DMS53 treated with DMSO at 0.1 percent for 48 hours (cell line): ENCODE measurements around the gene RAMP3.
"Not testable (repeated sequence)": the region's sequence is repeated elsewhere in the genome, so short reads cannot be mapped to it uniquely, and the experiment has no call there.

Experiments used
- DNase-seq: peaks from one replicate; lab custom pipeline; 2025; ENCODE audit not compliant: unreplicated experiment; lab: John Stamatoyannopoulos, UW

Gene RAMP3

DNA sequence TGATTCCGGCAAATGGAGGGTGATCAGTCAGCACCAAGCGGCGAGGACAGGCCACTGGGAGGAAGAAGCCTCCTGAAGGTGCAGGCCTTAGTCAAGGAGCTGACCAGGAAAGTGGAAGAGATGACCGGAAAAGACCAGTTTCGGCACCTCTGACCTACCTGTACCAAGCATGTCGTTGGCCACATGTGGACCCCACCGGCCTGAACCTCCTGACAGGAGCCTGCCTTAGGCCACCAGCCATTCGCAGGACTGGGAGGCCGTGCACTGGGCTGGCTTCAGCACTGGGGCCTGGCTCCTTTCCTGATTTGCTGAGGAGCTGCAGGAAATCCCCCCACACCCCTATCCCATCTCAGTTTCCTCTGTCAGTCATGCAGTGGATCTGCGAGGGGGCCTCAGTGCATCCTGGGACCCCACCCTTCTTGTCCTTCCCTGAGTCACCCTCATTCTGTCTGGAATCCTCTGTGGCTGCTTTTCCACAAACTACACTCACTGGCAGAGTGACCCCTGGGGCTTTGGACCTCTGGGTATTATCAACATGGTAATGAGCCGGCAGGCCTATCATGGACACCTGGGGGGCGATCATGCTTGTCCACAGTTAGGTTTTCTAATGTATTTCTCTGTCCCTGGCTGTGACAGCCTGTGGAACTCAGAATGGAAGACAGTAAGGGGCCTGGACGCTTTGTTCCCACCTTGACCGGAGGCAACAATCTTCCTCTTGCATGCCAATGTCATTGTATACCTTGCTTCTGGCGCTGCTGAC lies 33.0 kb downstream of the RAMP3 start:
- no peak for DNase-seq

DNA sequence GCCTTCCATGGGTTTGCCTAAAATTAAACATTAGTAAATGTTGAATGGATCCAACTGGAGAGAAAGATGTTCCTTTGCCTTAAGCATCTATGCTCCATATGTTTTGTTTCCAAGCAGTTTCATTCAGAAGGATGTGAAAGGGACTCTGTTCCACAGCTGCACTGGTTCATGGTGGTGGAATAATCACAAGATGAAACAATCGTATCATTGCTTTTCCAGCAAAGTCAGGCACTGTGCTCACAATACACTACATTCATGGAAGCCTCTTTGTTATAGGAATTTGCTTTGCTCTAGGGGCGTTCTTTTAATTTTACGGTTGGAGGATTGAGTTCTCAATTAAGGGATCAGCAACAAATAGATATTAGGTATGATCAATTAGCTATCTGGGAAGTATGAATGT lies 33.8 kb downstream of the RAMP3 start:
- no peak for DNase-seq

DNA sequence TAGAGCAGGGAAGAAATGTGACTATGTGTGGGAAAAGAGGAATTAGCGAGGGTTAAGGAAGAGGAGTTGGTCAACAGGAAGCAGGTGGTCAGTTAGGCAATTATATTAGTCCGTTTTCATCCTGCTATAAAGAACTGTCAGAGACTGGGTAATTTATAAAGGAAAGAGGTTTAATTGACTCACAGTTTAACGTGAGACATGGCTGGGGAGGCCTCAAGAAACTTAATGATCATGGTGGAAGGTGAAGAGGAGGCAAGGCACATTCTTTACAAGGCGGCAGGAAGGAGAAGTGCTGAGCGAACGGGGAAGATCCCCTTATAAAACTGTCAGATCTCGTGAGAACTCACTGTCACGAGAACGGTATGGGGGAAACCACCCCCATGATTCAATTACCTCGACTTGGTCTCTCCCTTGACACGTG lies 35.0 kb downstream of the RAMP3 start:
- no peak for DNase-seq

DNA sequence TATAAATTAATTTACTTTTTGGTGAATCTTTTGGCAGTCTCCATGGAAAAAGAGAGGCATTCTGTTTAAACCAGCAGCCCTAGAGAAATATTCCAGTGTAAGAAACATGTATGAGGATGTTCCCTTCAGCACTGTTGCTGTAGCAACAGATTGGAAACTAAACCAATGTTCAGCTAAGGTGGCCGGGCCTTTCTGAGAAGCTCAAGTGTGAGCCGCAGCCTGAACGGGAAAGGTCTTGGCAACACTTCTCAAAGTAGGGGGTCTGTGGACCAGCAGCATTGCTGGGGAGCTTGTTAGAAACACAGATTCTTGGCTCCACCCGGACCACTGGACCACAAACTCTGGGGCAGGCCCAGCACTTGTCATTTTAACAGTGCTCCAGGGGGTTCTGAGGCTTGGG lies 36.2 kb downstream of the RAMP3 start:
- DNase-seq = no peak

DNA sequence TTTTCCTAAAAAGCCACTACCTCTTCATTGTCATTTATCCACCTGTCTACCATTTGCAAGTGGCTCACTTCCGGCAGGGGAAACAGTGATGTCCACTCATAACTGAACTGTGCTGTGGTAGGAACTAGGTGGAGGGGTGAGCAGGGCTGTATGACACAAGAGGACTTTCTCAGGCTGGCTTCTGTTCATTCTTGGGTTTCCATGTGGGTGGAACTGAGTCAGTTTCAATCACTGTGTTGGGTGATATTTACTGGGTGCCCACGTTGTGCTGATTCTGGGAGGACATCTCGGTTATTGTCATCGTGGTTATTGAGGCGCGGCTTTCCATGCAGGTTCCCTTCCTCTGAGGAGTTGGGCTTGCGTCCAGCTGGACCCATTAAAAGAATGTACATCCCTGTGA lies 38.8 kb downstream of the RAMP3 start:
- no peak for DNase-seq

DNA sequence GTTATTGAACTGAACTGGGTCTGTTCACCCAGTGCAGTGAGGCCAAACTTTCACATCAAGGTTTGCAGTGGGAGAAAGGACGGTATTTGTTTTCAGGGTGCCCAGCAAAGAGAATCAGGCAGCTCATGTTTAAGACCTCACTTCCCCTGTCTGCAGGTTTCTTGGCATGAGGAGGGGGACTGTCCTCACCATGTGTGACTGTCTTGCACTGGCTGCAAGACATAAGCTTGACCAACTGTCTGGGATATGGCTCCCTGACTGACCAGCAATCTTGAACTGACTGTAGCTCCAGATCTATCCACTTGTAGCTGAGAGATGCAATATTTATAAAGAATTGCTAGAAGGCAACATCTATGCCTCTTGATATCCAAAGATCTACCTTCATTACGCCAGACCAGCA lies 39.9 kb downstream of the RAMP3 start:
- DNase-seq = no peak

DNA sequence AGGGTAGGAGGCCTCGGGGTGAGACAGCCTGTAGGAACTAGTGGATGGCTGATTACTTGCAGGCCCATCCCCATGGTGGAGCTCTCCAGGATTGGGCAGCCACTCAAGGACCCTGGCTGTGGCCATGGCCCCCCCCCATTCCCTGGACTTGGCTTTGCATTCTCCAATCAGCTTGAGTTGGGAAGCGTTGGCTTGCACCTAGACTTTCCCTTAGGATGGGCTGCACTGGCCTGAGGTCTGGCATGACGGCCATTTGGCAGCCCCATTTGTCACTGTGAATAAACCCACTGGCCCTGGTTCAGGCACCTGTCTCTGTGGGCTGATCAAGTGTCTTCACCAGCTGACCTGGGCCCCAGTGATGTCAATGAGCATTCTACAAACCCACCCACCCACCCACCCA lies 41.4 kb downstream of the RAMP3 start:
- DNase-seq = no peak

DNA sequence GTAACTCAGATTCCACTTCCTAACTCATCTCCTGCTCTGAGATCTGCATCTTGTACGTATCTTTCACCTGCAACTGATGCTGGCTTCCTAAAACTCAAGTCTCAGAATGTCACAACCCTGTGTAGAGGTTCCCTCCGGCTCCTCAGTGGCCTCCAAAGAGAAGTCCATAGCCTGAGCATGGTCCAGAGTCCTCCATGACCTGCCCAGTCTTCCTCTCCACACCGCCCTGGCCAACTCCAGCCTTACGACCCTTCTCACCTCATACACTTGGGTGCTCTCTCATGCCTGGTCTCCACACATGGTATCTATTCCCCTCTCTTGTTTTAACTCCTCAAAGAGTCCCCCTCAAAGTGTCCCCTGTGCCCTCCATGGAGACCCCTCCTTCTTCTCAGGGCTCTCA lies 41.9 kb downstream of the RAMP3 start:
- DNase-seq = no peak

DNA sequence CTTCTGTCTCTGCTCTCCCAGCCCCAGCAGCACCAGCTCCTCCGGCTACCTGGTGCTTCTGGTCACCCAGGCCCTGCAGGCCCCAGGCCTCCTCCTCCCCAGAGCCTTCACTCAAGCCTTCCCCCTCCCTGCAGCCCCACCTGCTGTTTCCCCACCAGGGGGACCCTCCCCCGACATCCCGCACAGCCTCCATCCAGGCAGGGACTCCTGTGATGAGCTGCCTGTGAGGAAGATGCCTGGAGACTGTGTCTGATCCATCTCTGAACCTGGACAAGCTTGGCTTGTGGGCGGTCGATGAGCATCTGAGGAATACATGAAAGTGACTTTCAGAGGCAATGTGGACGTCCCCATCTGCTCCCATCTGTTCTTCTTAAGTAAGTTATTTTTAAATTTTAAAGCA lies 45.0 kb downstream of the RAMP3 start:
- no peak for DNase-seq

DNA sequence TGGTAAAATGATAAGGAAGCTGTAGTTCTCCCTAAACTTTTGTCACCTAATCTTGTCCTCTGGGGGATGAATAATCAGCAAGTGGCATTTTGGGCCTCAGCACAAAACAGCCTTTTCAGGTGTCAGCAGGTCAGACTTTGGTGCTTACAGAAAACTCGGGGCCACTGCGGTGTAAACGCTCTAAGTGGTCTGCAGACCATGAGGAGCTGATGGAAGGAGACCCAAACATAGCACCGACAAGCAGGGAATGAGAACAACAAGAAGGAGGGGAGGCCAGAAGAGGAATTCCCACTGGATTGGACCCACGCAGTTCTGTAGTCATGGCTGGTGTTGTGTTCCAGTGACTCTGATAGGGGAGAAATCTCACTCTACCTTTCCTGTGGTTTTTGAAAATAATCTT lies 45.4 kb downstream of the RAMP3 start:
- DNase-seq = no peak

DNA sequence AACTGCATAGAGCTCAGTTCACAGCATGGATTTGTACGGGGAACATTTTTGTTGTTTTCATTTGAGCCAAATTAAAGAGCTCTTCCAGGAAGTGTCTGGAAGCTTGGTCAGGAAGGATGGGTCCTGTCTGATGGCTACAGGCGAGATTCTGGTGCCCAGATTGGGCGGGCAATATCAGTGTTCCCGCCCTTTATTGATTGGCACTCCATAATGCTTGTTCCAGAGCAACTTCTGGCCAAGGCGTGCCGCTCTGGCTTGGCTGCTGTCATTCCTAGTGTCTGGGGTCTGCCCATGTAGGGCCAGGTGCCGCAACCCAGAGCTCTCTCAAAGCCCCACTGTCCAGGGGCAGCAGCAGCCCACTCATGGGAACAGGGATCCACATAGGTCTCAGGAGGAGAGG lies 45.9 kb downstream of the RAMP3 start:
- no peak for DNase-seq

DNA sequence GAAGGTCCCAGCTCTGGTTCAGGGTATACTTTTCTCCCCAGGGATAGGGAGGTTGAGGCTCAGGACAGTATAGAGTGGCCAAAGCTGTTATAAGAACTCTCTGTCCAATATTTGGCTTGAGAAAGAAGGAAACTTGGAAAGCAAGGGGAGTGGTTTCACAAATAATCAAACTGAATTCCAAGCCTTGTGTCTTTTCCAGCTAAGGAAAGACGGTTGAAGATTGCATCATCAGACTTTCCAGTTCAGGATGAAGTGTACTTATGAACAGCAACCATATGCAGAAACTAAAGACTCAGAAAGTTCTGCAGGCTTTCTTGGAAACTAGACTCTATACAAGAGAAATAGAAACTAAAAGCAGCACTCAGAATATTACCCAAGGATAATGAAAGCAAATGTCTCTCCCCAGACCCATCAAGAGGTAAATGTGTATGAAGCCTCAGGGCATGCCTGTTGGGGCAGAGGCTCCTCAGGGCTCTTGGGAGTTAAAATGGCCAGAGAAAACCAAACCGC lies 46.4 kb downstream of the RAMP3 start:
- DNase-seq = no peak

DNA sequence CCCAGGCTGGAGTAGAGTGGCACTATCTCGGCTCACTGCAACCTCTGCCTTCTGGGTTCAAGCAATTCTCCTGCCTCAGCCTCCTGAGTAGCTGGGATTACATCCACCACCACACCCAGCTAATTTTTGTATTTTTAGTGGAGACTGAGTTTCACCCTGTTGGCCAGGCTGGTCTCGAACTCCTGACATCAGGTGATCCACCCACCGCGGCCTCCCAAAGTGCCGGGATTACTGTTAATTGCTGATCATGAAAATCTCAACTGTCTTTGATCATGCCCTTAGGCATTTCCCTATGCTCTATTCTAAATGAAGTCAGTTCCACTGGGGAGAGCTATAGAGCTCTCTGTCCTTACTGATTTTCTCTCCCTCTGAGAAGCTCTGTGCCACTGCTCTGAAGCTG lies 48.7 kb downstream of the RAMP3 start:
- not testable (repeated sequence) for DNase-seq

DNA sequence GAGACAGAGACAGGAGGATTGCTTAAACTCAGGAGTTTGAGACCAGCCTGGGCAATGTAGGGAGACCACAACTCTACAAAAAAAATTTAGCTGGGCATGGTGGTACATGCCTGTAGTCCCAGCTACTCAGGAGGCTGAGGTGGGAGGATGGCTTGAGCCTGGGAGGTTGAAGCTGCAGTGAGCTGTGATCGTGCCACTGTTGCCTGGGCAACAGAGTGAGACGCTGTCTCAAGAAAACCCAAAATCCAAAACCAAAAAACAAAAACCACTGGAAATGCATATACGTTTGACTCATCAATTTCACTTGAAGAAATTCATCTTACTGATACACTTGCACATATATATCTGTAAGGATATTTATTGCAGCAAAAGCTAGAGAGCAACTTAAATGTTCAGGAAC lies 52.3 kb downstream of the RAMP3 start:
- DNase-seq = not testable (repeated sequence)

DNA sequence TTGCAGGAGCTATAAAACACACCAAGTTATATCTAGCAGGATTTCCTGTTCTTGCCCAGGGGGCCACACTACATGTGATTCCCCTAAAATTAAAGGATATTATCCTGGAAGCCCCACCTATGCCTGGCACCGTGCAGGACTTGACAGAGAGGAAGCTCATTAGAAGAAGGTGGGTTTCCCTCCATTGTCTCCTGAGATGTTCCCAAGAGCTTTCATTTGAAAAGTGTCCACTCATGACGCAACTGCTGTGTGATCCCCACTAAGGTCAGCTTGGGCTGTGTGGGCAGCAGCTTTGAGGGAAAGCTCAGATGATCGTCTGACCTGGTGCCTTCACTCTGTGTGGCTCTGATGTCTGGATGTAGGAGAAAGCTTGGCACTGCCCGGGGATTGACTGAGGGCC lies 53.5 kb downstream of the RAMP3 start:
- DNase-seq = no peak

DNA sequence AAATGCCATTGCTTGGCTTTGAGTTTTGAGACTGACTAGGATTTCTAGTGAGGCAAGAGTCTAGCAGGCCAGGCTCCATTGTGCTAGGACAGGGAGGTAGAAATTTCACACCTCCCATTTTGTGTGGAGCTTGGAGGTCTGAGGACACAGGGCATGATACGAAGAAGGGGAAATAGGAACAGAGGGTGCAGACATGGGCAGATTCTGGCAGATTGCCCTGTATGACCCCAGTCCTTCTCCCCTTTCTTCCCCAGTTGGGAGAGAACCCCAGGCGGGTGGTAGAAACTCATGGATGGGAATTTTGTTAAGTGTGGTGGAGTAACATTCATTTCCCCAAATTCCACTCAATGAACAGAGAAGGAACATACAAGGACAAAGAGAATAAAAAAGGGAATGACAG lies 54.4 kb downstream of the RAMP3 start:
- no peak for DNase-seq

DNA sequence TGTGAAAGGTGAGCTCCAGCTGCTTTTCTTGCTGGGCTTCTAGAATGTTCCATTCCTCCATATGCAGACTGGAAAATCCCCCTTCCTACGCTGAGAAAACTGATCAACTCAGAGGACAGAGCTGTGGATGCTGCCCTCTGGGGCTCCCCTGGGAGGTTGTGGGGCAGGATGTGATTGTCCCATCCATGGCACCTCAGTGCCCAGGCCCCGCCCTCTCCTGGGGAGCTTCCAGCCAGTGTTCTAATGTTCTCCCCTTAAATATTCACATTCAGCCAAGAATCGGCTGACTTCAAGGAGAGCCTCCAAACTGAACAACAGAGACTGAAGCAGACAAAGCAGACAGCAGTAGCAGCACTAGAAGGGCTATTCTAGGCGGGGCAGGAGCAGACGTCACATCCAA lies 55.0 kb downstream of the RAMP3 start:
- DNase-seq = no peak

DNA sequence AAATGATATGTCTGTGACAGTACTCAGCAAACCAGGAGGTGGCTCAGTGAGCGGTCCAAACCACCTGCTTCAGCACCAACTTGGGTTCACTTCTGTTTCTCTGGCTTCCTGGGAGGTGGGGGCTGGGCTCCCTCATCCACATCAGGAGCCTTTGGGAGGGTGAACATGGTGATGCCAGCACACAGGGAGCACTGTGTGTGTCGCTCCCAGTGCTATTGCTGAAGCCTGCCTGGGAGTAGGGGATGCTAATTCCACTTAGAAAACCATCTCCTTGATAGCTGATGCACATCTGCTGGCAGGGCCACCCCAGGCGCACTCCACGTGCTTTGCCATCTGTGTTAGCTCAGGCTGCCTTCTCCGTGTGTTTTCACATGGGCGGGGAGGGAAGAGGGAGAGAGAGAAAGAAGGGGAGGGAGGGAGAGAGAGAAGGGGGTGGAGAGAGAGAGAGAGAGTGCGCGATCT lies 58.0 kb downstream of the RAMP3 start:
- DNase-seq = no peak

DNA sequence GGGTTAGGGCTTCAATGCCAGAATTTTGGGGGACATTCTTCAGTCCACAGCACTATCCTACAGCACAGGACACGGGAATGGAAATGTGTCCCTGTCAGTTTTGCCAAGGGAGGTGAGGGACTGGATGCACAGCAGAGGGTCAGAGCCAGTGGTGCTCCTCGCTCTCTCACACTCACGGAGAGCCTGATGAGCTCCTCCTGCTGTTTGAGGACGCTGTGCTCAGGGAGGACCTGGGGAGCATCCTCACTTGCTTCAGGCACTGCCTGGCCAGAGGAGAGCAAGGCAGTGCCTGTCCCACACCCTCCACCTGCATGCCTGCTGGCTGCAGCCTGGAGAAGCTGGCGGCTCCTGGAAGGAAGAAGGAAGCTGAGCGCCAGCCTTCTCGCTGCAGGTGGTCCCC lies 58.6 kb downstream of the RAMP3 start:
- DNase-seq = no peak

DNA sequence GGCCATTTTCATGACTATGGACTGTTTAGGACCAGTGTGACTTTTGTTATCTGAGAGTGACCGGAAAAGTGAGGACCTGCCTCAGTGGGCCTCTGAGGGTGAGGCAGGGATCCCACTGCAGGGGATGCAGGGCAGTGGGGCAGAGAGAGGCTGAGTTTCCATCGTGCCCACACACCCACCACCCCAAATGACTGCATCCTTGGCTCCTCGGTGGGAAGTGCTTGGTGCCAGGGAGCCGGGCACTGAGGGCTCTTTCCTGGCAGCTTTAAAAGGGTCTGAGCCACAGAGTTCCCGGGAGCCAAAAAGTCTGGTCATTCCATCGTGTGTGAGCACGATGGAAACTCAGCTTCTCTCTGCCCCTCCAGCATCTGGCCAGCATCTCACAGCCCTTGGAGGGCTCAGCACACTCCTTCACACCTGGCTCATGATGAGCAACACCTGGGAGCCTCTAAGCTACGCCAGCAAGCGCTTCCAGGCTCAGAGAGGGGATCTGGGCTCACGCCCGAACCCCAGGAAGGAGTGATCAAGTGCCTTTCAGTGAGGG lies 59.1 kb downstream of the RAMP3 start:
- DNase-seq = no peak

DNA sequence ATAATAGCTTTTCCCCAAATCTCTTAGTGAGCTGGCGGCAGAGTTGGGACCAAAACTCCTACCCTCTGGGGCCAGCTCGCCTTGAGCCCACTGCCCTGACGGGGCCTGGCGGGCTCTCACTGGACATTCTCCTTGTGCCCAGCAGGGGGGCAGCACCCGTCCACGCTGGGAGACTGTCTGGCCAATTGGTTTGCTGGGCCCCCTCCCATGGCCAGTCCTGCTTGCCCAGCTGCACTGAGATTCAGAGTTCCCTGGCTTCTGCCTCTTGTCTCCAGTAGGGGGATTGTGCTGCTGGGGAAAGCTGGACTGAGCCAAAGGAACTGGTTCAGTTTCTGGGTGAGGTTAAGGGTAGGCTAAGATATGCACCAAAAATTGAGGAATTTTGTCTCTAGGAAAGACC lies 59.8 kb downstream of the RAMP3 start:
- DNase-seq = no peak

DNA sequence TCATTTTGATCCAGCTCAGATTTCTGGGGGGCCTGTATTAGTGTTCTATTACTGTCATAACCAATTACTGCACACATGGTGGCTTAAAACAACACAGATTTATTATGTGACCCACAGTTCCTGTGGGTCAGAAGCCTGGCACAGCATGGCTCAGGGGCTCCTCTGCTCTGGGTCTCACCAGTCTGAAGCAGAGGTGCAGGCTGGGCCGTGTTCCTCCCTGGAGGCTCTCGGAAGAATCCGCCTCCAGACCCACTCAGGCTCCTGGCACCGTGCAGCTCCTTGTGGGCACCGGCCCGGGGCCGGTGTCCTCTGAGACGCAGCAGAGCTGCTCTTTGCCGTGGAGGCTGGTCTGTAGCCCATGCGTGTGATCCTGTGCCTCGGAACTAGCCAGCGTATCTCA lies 61.5 kb downstream of the RAMP3 start:
- no peak for DNase-seq
